H54 (cell line): ENCODE results near the gene EMD.
"Not testable (repeated sequence)": the region's sequence is repeated elsewhere in the genome, so short reads cannot be mapped to it uniquely, and the experiment has no call there.

Source experiments
- DNase-seq: peaks from one replicate; pipeline ENCODE4 v3.0.0; 2011; ENCODE audit warnings: low spot score, mixed read lengths; ENCODE audit not compliant: insufficient read length
- FAIRE-seq: peaks from 3 replicates; lab custom pipeline; 2011; peaks lifted over from hg19 to GRCh38; lab: Jason Lieb, UNC
- POLR2A ChIP-seq: IDR thresholded peaks from 2 replicates; pipeline ENCODE4 v1.6.1; 2011; ENCODE audit warnings: low read depth, mild to moderate bottlenecking, low read length

The EMD gene

DNA sequence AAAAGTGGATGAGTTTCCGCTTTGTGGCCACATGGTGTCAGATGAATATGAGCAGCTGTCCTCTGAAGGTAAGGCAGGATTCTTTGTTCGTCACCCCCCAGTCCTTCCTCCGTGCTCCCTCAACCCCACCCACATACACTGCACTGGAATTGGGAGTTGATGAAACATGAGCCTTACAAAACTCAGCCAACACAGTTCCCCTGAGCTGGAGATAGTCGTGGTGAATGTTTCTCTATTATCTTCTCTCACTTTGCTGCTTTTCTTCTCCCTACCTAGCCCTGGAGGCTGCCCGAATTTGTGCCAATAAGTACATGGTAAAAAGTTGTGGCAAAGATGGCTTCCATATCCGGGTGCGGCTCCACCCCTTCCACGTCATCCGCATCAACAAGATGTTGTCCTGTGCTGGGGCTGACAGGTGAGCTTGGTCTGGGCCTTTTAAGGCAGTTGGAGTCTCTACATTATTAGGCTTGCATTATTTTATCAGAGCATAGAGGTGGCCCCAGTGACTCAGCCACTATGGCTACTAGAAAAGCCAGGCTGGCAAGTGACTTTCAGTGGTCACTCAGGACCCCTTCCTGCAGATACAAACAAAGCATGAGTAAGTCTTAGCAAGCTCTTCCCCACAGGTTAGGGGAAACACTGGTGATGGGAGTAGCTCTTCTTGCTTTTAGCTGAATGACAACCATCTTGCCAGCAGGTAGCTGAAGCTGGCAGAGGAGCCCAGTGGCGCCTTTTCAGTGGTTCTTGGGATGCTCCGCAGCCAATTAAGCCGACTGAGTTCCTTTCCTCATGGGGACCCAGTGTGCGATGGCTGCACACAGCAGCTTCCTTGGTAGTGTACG lies 20.7 kb downstream of the EMD start:
- FAIRE-seq (no peak), DNase-seq (no peak)
- no peak for TF ChIP-seq POLR2A

DNA sequence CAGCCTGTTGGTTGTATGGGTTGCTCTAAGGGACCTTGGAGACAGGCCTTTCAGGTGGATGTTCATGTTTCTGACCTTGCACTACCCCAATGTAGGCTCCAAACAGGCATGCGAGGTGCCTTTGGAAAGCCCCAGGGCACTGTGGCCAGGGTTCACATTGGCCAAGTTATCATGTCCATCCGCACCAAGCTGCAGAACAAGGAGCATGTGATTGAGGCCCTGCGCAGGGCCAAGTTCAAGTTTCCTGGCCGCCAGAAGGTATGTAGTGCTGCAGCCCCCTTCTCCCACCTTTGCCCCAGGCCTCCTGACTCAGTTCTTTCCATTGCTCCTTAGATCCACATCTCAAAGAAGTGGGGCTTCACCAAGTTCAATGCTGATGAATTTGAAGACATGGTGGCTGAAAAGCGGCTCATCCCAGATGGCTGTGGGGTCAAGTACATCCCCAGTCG lies 21.3 kb downstream of the EMD start:
- not testable (repeated sequence) for FAIRE-seq, DNase-seq

DNA sequence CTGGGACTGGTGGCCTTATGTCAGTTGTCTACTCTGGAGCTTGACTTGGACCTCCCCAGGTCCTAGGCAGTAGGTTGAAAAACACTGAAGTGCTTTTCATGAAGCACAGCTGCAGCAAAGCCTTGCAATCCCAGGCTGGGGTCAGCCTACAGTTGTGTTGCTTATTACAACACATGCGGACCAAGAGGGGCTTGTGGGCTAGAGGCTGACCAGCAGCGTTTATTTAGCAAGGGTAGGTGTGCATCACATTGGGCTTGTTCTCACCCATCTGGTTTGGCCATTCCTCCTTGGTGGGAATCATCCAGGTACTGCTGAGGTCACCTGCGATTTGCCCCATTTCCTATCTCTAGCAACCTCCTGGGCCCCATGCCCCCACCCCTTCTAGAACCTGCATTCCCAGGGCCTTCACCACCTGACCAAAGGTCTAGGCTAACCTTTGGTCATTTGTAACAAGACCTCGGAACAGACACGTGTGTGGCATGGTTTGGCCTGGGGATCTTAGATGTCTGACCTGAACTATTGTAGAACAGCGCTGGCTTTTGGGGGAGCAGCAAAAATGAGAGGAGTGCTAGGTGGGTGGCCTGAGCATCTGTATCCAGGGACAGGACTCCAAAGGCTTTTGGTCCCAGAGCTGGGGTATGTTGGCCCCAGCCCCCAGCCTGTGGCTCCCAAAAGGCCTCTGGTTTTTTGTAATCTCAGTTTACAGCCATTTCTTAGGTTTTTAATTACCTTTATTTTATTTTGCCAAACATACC lies 22.1 kb downstream of the EMD start:
- TF ChIP-seq POLR2A: 0 out of 2 replicates have a peak, but pooled peaks have one; percentile 48
- no peak for DNase-seq
- FAIRE-seq: no peak

DNA sequence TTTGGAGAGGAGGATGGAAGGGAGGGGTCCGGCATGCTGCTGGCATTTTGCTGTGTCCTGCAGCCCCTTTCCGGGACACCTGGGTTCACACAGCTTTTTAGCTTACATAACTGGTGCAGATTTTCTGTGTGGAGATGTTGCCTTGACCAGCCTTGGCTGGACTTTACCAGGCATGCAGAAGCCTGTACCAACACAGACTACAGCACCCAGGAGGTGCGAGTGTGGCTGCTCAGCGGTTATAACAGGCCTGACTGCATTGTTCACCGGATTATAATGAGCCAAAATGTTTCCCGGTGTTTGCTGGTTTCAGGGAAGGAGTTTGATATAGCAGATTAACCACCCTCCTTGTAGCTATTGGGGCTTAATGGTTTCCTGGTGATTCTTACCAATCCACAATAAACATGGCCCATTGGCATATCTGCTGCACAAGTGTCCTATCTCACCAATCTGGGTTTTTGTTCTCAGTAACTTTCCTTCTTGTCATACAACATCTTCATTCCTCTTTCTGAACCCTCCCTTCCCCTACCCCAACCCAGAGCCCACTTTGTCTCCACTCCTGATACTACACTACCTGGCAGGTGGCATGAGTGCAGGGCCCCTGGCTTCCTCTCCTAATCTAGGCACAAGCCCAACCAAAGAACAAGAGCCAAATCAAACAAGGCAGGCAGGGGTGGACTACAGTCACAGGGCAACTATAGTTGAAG lies 23.0 kb downstream of the EMD start:
- TF ChIP-seq POLR2A: 0 out of 2 replicates have a peak, but pooled peaks have one; percentile 6
- no peak for DNase-seq
- no peak for FAIRE-seq

DNA sequence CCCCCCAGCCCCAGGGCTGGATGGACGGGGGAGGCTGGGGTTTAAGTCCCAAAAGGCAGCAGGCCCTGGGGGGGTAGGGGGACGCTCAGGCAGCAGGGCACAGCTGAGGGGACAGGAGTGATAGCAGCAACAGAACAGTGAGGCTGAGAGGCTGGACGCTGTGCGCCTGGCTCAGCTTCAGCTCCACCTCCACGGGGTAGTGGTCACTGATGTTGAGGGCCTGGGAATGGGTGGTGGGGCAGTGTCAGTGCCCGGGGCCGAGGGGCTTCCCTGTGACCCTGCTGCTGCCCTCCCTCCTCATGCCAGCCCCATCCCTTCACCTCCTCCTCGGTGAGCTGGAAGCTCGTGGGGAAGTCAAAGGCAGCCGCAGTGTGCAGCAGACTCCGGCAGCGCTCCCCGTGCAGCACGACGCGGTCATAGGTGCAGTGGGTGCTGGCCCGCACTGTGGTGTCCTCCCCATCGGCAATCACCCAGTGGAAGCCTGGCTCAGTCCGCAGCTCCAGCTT lies 23.6 kb downstream of the EMD start:
- no peak for FAIRE-seq

DNA sequence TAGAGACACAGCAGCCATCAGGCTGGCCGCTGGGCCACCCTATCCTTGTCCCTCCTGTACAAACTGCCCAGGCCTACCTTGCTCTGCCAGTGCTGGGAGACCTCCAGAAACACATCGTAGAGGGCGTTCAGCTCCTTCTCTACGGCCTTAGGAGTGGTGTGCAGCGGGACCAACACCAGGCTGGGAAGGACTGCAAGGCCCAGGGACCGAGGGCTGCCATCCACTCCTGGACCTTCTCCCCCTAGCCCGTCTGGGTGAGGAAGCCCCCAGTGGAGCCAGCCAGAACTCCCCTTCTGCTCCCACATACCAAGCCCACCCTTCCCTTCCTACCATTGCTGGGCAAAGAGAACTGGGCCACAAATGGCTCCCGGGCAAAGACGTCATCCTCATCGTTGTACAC lies 24.1 kb downstream of the EMD start:
- DNase-seq: no peak
- no peak for TF ChIP-seq POLR2A
- FAIRE-seq: no peak

More for the DNA sequence above, 23.6 kb downstream of the EMD start:
- no peak for DNase-seq
- no peak for TF ChIP-seq POLR2A

DNA sequence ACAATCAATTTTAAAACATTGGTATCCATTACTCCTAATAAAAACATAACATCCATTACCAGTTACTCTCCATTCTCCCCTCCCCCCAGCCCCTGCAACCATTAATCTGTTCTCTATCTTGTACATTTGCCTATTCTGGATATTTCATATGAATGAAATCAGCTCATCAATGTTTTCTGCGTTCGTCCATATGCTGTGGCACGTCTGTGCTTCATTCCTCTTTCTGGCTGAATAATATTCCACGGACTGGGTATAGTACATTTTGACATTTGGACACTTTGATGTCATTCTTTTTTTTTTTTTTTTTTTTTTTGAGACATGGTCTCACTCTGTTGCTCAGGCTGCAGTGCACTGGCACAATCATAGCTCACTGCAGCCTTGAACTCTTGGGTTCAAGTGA lies 24.8 kb downstream of the EMD start:
- TF ChIP-seq POLR2A: no peak
- DNase-seq (no peak), FAIRE-seq (no peak)

DNA sequence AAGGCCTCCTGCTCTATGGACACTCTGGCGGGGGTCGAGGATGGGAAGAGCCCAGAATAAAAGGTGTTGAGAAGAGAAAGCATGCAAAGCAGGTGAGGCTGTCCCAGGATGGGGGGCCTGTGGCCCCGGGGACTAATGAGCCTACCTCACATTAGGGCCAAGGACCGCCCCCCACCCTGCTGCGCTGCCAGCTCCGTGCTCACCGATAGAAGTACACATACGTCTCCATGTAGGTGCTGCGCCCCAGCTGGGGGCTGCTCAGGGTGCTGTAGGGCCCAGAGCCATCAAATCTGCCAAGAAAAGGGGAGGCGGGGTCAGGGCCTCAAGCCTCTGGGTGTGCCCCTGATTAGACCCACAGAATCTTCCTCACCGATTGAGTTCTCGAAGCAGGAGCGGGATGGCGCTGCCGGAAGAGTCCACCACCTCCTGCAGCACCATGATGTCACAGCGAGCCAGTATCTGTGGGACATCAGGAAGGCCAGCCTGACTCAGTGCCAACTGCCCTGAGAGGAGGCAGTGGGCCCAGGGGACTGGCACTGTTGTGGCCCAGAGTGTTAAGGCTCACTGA lies 25.6 kb downstream of the EMD start:
- FAIRE-seq (no peak), DNase-seq (no peak)
- TF ChIP-seq POLR2A: no peak

DNA sequence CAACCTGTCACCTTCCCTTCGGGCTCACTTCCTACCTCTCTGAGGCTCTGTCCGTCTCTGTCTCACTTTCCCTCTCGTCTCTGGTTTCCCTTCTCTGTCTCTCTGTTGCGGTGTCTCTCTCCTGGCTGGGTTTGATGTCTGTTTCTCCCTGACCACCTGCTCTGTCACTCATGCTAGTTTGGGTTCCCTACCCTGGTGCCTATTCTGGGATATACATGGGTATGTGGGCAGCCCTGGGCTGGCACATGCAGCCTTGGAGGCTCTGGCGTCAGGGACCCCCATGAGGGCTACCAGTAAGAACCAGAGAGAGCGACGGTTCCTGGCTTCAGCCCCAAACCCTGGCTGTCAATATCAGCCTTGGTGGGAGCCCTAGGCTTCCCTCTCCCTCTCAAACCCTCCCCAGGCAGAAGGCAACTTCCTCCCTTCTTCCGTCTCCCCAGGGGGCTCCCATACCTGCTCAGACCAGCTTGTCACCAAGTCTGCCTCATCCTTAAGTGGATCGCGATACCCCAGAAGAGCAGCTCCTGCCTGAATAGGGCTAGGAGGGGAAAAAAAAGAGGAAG lies 29.6 kb downstream of the EMD start:
- peak; percentile 49 for TF ChIP-seq POLR2A
- no peak for DNase-seq
- no peak for FAIRE-seq

DNA sequence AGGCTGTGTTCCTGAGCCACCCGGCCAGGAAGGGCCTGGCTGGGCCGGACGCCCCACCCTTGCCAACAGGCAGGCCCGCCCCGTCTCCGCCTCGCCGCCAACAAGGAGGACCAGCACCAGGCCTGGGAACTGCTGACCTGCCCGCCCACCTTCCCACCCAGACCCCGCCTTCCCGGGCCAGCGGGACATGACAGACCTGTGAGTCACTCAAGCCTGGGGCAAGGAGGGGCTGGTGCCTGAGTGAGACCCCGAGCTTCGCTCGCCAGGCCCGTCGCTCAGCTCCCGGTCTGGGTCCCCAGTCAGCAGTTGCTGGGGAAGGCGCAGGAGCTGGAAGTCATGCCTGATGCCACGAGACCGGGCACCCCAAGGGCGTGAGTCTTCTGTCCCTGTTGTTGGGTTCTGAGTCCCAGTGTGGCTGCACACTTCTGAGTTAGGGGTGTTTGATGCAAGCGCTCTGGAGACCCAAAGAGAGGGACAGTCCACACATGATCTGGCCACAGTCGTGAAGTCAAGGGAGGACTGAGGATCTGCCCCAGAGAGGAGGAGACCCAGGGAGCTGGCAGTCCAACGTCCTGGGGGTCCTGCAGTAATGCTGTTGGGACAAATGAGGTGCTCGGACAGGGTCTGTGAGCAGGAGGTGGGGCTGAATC lies 30.3 kb downstream of the EMD start, which contains the start of gene DNASE1L1:
Gene DNASE1L1, minus strand, starts transcription at position 33 of the 650 bp plus-strand sequence. CDS start 3,686 bp downstream, outside the sequence.
- no peak for FAIRE-seq

DNA sequence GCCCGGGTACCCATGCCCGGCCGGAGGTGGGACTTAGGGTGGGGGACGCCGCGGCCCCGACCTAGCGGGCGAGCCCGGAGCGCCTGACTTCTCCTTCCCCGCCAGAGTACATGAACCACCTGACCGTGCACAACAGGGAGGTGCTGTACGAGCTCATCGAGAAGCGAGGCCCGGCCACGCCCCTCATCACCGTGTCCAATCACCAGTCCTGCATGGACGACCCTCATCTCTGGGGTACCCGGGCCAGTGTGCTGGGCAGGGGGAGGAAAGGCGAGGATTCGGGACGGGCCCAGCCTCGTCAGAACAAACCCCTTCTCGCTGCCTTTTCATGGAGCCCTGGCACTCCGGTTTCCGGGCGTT lies 32.9 kb downstream of the EMD start:
- DNase-seq: no peak
- peak; percentile 64 for TF ChIP-seq POLR2A
- no peak for FAIRE-seq

More for the DNA sequence above, 30.3 kb downstream of the EMD start, which contains the start of gene DNASE1L1:
- TF ChIP-seq POLR2A: no peak
- peak; percentile 42 for DNase-seq

DNA sequence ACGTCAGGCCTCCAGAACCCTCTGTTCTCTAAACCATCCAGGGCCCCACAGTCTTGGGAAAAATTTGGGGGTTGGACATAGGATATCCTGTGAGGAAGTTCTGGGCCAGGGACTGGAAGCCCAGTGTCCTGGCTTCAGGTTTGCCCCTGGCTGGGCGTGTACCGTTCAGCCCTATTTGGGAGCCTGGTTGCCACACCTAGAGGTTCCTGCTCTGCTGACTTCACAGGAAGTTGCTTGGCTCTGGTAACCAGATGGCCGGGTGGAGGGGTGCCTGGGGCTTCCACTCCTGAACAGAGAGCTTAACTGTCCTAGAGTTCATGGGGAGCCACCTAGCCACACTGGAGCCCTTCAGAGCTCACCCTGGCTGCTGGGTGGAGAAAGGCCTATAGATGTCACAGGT lies 33.4 kb downstream of the EMD start:
- no peak for DNase-seq
- FAIRE-seq: no peak
- no peak for TF ChIP-seq POLR2A

DNA sequence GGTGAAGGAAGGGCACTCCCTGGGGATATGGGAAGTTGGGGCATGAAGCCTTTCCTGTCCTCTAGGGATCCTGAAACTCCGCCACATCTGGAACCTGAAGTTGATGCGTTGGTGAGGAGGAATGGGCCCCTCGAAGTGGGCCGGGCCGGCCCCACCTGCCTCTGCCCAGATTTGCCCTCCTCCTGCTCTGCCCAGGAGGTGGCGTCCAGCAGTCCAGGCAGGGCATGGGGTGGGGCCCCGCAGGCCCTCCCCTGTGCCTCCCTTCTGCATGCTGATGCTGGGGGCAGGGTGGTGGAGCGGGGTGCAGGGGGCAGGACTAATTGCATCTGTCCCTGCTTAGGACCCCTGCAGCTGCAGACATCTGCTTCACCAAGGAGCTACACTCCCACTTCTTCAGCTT lies 34.0 kb downstream of the EMD start:
- no peak for DNase-seq
- FAIRE-seq: no peak

More for the DNA sequence above, 34.0 kb downstream of the EMD start:
- TF ChIP-seq POLR2A: no peak
